NOMO-1 (cell line): ENCODE data around the gene ARL15.
"Not testable (repeated sequence)": the region's sequence is repeated elsewhere in the genome, so short reads cannot be mapped to it uniquely, and the experiment has no call there.

Experiments used
- DNase-seq, 2 experiments: peaks; one replicate each; lab custom pipeline; 2025; ENCODE audit not compliant: unreplicated experiment in 2 of 2; lab: John Stamatoyannopoulos, UW

The ARL15 gene

GRCh38 chr5:54049963-54050362, 260.4 kb downstream of the ARL15 start:
- no peak for DNase-seq

DNA sequence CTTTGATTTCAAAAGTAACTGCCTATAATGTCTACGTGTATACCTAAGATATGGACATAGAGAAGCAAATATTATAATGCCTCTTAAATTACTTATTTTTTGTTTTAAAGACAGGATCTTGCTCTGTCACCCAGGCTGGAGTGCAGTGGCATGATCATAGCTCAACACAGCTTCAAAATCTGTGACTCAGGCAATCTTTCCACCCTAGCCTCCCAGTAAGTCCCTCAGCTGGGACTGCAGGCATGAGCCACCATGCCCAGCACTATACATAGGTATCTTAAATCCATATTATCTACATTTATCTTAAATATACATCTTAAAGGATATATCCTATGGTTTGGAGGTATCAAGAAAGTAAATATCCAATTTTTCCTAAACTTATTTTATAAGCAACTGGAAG, 261.2 kb downstream of the ARL15 start:
- DNase-seq, result no peak

GRCh38 chr5:54045077-54045792, 265.1 kb downstream of the ARL15 start:
- DNase-seq, result no peak

GRCh38 chr5:54044276-54044675, 266.1 kb downstream of the ARL15 start:
- not testable (repeated sequence) for DNase-seq

GRCh38 chr5:54040804-54041203, 269.6 kb downstream of the ARL15 start:
- DNase-seq, result no peak

DNA sequence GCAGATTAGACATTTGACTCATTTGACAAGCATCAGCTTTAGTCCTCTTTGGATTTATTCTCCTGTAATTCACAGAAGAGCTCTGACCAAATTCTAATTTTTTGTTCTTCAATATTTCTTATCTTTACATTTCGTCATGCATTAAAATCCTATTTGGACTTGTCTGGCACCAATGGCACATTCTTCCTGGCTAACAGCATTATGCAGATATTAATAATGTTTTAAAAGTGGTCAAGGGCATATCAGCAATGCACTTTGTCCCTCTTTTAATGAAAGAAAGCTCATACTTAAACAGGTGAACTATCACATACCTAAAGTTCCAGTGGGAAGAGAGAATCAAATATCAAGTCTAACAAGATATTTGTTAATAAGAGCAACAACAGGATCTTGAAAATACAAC, 270.4 kb downstream of the ARL15 start:
- no peak for DNase-seq

DNA sequence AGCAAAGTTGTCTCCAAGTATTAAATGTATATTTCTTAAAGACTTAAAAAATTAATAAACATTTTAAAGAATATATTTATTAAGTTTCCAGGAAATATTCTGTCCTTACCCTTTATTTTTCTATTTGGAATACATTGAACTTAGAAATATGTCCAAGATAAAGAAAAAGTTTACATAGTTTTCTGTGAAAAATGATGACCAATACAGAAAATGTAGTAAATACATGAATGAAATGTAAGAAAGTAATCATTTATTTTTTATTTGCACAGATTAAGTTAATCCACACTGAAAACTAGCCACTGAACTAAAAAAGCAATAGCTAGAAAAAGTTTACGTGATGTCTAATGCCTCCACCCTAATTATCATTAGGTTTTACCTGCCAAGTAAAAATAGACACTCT, 273.2 kb downstream of the ARL15 start:
- DNase-seq, result no peak

DNA sequence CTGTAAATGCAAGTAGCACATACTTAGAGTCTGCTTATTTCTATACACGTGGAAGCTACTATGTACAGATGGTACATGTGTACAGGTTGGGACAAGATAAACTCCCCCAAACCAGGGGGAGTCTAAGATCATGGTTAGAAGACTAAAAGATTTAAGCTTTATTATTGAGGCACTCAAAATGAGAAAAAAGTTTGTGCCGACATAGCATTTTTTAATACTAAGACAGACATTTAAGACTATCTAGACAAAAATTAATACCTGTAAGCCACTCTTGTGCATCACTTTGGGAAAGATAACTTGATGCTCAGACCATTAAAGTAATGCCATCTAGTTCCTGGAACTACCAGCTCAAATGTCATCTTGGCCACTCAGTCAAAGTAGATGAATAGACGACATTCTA, 279.4 kb downstream of the ARL15 start:
- no peak for DNase-seq

- no peak for DNase-seq
Observed at GRCh38 chr5:54024466-54024865, 285.9 kb downstream of the ARL15 start.

GRCh38 chr5:54022223-54022622, 288.1 kb downstream of the ARL15 start:
- DNase-seq, result no peak

DNA sequence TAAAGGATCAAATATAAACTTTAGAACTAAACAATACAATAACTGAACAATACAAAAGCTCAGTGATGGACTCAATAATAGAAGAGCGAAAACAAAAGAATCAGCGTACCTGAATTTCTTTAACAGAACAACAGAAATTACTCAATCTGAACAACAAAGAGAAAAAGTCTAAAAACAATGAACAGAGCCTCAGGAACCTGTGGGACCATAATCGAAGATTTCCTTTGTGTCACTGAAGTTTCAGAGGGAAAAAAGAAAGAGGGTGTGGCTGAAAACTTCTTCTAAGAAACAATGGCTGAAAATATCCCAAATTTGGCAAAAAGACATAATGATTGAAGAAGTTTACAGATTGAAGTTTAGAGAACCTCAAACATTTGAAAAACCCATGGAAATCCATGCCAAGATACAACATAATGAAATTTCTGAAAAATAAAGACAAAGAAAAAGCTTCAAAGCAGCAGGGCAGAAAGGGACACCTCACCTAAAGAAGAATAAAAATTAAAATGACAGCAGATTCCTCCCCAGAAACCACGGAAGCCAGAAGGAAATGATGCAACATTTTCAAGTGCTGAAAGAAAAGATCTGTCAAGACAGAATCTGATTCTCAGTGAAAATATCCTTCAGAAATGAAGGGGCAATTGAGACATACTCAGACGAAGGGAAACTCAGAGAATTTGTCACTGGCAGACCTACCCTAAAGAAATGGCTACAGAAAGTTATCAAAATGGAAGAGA, 288.8 kb downstream of the ARL15 start:
- DNase-seq, result peak; percentile 10 to 63

DNA sequence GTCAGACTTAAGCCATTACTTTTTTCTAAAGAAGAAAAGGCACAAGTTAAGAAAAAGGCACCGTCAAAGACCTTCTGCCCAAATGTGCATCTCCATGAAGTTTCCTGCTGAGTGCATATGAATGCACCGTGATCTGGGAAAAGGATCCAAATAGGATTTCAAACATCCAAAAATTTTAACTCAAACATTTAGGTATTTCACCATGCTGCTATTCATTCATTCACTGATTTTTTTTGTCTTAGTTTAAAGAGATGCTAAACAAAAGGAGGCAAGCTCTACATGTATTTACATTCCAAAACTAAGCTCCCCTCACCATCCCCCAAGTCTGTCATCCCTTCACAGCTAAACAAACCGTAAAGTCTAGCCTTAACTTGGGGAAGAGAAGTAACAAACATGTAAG, 291.9 kb downstream of the ARL15 start:
- no peak for DNase-seq

DNA sequence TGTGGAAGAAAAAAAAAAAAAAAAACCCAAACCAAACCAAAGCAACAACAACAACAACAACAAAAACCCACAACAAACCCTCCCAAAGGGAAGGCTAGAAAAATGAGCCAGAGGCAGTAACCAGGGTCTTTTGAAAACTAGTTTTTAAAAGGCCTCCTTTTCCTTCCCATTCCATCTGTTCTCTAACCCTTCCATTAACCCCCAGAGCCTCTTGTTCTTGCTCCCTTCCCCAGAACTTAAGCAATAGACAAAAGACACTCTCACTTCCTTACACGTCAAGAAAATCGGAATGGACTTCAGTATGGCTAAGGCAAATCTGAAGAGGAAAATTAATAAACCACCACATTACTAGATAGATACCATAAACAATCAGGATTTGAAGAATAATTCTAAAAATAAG, 292.8 kb downstream of the ARL15 start:
- DNase-seq, result peak in 1 of 2 experiments; percentile 18

DNA sequence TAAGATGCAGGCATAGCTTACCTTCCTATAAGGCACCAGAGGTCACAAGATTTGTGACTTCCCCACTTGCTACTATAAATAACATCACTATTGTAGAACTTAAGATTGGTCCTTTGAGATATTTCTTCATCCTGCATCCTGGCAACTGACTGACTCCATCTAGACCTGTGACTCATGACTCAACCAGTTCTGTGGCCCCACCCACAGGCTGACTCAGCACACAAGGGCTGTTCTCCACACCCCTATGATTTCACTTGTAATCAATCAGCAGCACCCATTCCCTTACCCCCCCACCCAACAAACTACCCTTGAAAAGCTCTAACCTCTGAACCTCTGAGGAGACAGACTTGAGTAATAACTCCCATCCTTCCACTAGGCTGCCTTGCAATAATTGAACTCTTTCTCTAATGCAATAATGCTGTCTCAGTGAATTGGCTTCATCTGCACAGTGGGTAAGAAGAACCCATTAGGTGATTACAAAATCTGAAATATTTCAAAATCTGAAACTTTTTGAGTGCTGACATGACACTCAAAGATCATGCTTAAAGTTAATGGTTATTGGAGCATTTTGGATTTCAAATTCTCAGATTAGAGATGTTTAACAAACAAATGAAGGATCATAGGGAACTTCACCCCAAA, 296.7 kb downstream of the ARL15 start:
- peak; percentile 65 to 82 for DNase-seq

DNA sequence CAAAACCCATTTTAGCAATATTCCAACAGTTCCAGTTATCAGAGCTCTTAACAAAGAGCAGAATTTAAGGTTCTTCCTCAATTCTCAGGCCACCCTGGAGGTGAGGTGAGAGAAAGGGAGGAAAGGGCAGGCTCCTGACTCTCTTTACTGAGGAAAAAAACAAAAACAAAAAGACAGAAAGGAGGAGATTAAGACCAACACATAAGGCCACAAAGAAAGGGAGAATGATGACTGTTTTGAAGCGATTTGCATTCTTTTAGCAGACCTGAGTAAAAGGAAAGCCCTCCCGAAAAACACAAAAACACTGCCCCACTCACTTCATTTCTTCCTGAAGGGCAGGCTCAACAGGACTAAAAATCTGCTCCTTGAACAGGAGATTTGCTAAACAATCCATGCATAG, 300.5 kb downstream of the ARL15 start:
- no peak for DNase-seq

GRCh38 chr5:54009357-54009756, 301.0 kb downstream of the ARL15 start:
- DNase-seq, result no peak

- DNase-seq, result no peak
Observed at GRCh38 chr5:54007827-54008777, 302.3 kb downstream of the ARL15 start.

DNA sequence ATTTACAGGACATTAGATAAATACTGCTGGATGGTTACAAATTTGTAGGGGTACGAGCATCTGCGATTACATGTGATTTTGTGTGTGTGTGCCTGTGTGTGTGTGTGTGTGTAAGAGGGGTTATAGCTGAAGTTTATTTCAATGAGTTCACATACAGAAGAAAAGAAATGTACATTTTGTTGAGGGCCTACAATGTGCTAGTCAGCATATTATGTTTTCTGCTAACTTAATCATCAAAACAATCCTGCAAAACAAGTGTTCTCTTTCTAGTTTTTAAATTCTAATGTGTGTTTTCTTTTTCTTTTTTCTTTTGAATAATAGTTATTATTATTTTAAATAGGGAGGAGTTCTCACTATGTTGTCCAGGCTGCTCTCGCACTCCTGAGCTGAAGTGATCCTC, 305.7 kb downstream of the ARL15 start:
- no peak for DNase-seq

- no peak for DNase-seq
Observed at GRCh38 chr5:54002779-54003178, 307.6 kb downstream of the ARL15 start.

GRCh38 chr5:54001976-54002775, 308.2 kb downstream of the ARL15 start:
- peak in 1 of 2 experiments; percentile 60 for DNase-seq
